ENCODE results near the gene PRSS53. TPM values are rescaled to one million over a fixed set of nuclear protein-coding genes. Genes with fewer than 3 reads are reported as not detected.

PRSS53 gene
- total RNA-seq, 2 experiments from 2014 or later: 3.4 to 5.3 TPM

DNA sequence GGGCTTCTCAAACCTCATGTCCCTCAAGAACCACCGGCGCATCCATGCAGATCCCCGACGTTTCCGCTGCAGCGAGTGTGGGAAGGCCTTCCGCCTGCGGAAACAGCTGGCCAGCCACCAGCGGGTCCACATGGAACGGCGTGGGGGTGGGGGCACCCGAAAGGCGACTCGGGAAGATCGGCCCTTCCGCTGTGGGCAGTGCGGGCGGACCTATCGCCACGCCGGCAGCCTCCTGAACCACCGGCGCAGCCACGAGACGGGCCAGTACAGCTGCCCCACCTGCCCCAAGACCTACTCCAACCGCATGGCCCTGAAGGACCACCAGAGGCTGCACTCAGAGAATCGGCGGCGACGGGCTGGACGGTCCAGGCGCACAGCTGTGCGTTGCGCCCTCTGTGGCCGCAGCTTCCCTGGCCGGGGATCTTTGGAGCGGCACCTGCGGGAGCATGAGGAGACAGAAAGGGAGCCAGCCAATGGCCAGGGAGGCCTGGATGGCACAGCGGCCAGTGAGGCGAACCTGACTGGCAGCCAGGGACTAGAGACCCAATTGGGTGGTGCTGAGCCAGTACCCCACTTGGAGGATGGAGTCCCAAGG, 8.6 kb downstream of the PRSS53 start:
- intact Hi-C loops (cut with micrococcal nuclease): no loop called here
- no peak for DNase-seq
- ChIA-PET POLR2A (interaction anchor here (1.0 kb wide), 1 partner anchor 14 kb away, joined by 3 read pairs; no protein-coding TSS in a partner anchor), CTCF (no interaction called here)
- Mint-ChIP-seq H3K4me1 (ENCODE audit: low read depth) (peaks cover 15% of the 10 kb centered on the region), H3K36me3 (peaks cover 26% of the 10 kb centered on the region), H3K4me3 (no peak overlapping the region), H3K27ac (no peak overlapping the region), H3K9me3 (no peaks in the 10 kb centered on the region), H3K27me3 (no peaks in the 10 kb centered on the region)

DNA sequence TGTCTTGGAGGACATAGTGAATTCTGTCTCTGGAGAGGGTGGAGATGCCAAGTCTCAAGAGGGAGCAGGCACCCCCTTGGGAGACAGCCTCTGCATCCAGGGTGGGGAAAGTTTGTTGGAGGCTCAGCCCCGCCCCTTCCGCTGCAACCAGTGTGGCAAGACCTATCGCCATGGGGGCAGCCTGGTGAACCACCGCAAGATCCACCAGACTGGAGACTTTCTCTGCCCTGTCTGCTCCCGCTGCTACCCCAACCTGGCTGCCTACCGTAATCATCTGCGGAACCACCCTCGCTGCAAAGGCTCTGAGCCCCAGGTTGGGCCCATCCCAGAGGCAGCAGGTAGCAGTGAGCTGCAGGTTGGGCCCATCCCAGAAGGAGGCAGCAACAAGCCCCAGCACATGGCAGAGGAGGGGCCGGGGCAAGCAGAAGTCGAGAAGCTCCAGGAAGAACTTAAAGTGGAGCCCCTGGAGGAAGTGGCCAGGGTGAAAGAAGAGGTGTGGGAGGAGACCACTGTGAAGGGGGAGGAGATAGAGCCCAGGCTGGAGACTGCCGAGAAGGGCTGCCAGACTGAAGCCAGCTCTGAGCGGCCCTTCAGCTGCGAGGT, 9.3 kb downstream of the PRSS53 start:
- peaks cover 26% of the 10 kb centered on the region for H3K36me3 Mint-ChIP-seq
- ChIA-PET POLR2A (interaction anchor here (1.0 kb wide), 1 partner anchor 15 kb away, joined by 3 read pairs; no protein-coding TSS in a partner anchor), CTCF (no interaction called here)
- DNase-seq: no peak
- no peak overlapping the region for H3K27ac Mint-ChIP-seq
- H3K4me1 Mint-ChIP-seq (ENCODE audit: low read depth): peaks cover 22% of the 10 kb centered on the region
- no peak overlapping the region for H3K4me3 Mint-ChIP-seq
- H3K27me3 Mint-ChIP-seq: no peaks in the 10 kb centered on the region
- intact Hi-C loops (cut with micrococcal nuclease): no loop called here
- H3K9me3 Mint-ChIP-seq: no peaks in the 10 kb centered on the region

- H3K36me3 Mint-ChIP-seq: peaks cover 26% of the 10 kb centered on the region
- POLR2A ChIA-PET: no interaction called here
- H3K4me3 Mint-ChIP-seq: no peak overlapping the region
- CTCF ChIA-PET: no interaction called here
- peak overlapping the region; percentile 13 for H3K27ac Mint-ChIP-seq
- no peak for DNase-seq
- peaks cover 22% of the 10 kb centered on the region for H3K4me1 Mint-ChIP-seq (ENCODE audit: low read depth)
- H3K9me3 Mint-ChIP-seq: no peaks in the 10 kb centered on the region
- intact Hi-C loops (cut with micrococcal nuclease): no loop called here
- no peaks in the 10 kb centered on the region for H3K27me3 Mint-ChIP-seq
Measured at GRCh38 chr16:31078597-31079341, 10.0 kb downstream of the PRSS53 start.

GRCh38 chr16:31077592-31078396, 10.9 kb downstream of the PRSS53 start:
- Mint-ChIP-seq H3K36me3 (peaks cover 23% of the 10 kb centered on the region), H3K9me3 (no peaks in the 10 kb centered on the region), H3K4me3 (no peak overlapping the region), H3K27ac (no peak overlapping the region), H3K4me1 (ENCODE audit: low read depth) (peaks cover 22% of the 10 kb centered on the region), H3K27me3 (no peaks in the 10 kb centered on the region)
- ChIA-PET POLR2A (no interaction called here), CTCF (no interaction called here)
- intact Hi-C loops (cut with micrococcal nuclease): no loop called here
- DNase-seq: no peak

DNA sequence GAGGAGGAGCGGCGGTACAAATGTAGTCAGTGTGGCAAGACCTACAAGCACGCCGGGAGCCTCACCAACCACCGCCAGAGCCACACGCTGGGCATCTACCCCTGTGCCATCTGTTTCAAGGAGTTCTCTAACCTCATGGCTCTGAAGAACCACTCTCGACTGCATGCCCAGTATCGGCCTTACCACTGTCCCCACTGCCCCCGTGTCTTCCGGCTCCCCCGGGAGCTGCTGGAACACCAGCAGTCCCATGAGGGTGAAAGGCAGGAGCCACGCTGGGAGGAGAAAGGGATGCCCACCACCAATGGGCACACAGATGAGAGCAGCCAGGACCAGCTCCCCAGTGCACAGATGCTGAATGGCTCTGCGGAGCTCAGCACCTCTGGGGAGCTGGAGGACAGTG, 11.7 kb downstream of the PRSS53 start:
- Mint-ChIP-seq H3K9me3 (no peaks in the 10 kb centered on the region), H3K4me3 (no peak overlapping the region), H3K36me3 (peaks cover 22% of the 10 kb centered on the region), H3K27ac (no peak overlapping the region), H3K27me3 (no peaks in the 10 kb centered on the region), H3K4me1 (ENCODE audit: low read depth) (peaks cover 25% of the 10 kb centered on the region)
- no peak for DNase-seq
- ChIA-PET CTCF (no interaction called here), POLR2A (no interaction called here)
- intact Hi-C loops (cut with micrococcal nuclease): no loop called here

DNA sequence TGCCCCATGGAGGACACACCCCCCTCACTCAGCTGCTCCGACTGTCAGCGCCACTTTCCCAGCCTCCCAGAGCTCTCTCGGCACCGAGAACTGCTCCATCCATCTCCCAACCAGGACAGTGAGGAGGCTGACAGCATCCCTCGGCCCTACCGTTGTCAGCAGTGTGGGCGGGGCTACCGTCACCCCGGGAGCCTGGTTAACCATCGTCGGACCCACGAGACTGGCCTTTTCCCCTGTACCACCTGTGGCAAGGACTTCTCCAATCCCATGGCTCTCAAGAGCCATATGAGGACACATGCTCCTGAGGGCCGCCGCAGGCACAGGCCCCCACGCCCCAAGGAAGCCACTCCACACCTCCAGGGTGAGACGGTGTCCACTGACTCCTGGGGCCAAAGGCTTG, 12.4 kb downstream of the PRSS53 start:
- H3K27ac Mint-ChIP-seq: no peak overlapping the region
- peaks cover 31% of the 10 kb centered on the region for H3K4me1 Mint-ChIP-seq (ENCODE audit: low read depth)
- POLR2A ChIA-PET: no interaction called here
- H3K27me3 Mint-ChIP-seq: no peaks in the 10 kb centered on the region
- DNase-seq: no peak
- no peak overlapping the region for H3K4me3 Mint-ChIP-seq
- no peaks in the 10 kb centered on the region for H3K9me3 Mint-ChIP-seq
- peaks cover 22% of the 10 kb centered on the region for H3K36me3 Mint-ChIP-seq
- CTCF ChIA-PET: interaction anchor here (0.8 kb wide), 1 partner anchor 66 kb away, joined by 3 read pairs; no protein-coding TSS in a partner anchor
- intact Hi-C loops (cut with micrococcal nuclease): no loop called here

GRCh38 chr16:31074814-31075183, 13.9 kb downstream of the PRSS53 start:
- H3K27me3 Mint-ChIP-seq: no peaks in the 10 kb centered on the region
- H3K36me3 Mint-ChIP-seq: peaks cover 17% of the 10 kb centered on the region
- H3K4me3 Mint-ChIP-seq: peak overlapping the region; percentile 89
- intact Hi-C loops (cut with micrococcal nuclease): loop anchor here (1.0 to 2.0 kb wide), 10 partner anchors 20 to 794 kb away; partner anchors contain the start of genes ARMC5, FUS, KAT8 and SETD1A
- POLR2A ChIA-PET: interaction anchor here (0.6 to 2.4 kb wide), 10 partner anchors 10 to 117 kb away, joined by 3 to 23 read pairs (median 6); partner anchors contain the start of genes FUS, KAT8, SETD1A and STX4
- H3K27ac Mint-ChIP-seq: peak overlapping the region; percentile 92
- no peak for DNase-seq
- H3K4me1 Mint-ChIP-seq (ENCODE audit: low read depth): peaks cover 27% of the 10 kb centered on the region
- CTCF ChIA-PET: interaction anchor here (1.9 to 2.4 kb wide), 2 partner anchors 68 to 121 kb away, joined by 9 to 22 read pairs; no protein-coding TSS in a partner anchor
- no peaks in the 10 kb centered on the region for H3K9me3 Mint-ChIP-seq

DNA sequence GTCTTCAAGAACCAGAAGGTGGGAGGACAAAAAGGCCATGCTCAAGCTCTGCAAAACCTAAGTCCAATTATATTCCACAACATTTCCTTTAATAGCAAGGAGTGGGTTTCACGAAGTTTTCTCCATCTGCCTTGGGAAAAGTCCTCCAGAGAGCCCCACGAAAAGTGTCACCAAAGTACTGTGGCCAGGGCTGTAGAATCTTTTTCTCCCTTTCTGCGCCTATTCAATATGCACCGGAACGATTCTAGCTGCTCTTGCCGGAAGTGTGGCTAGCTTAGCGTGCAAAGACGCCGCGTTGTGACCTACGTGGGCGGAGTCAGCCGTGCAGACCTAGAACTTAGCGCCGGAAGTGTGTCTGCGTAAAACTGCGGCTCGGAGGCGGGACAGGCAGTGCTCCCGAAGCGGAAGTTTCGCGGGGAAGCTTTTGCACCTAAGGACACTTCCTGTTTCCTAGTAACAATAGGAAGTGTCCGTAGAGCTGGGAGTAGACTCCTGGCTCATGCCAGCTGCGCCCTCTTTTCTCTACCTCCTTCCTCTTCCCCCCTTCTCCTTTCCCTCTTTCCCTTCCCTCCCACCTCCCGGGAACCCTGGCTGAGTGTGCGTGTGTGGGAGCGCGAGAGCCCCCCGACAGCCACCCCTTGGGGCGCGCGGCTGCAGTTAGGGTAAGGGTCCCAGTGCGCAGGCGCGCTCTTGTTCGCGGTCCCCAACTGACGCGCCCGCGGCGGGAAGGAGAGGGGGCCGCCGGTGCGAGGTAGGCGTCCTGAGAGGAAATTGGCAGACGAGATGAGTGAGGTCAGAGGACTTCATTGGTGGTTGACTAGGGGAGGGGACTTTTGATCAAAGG, 14.6 kb downstream of the PRSS53 start, which contains the start of the genes ZNF646 and ZNF668:
Gene ZNF646 (plus strand): TSS at position 453 of the 844 bp plus-strand sequence. CDS start 1,903 bp downstream, outside the sequence.
Gene ZNF668 (minus strand): TSS at position 271 of the 844 bp plus-strand sequence. CDS start 9,781 bp downstream, outside the sequence.
- Mint-ChIP-seq H3K27me3 (no peaks in the 10 kb centered on the region), H3K4me3 (peak within 1 kb of the TSS; percentile 98), H3K27ac (peak within 1 kb of the TSS; percentile 97), H3K36me3 (peaks cover 14% of the 10 kb centered on the region), H3K4me1 (ENCODE audit: low read depth) (peaks cover 30% of the 10 kb centered on the region), H3K9me3 (no peaks in the 10 kb centered on the region)
- POLR2A ChIA-PET: interaction anchor here (0.6 to 2.4 kb wide), 15 partner anchors 10 to 796 kb away, joined by 3 to 23 read pairs (median 5); partner anchors contain the start of genes ARMC5, FUS, KAT8 and SETD1A
- intact Hi-C loops (cut with micrococcal nuclease): loop anchor here (1.0 to 2.0 kb wide), 10 partner anchors 20 to 795 kb away; partner anchors contain the start of genes ARMC5, FUS, KAT8 and SETD1A
- CTCF ChIA-PET: interaction anchor here (0.6 to 3.4 kb wide), 6 partner anchors 24 to 140 kb away, joined by 3 to 22 read pairs (median 7); partner anchors contain the start of genes HSD3B7 and KAT8
- DNase-seq: peak; percentile 99

- Mint-ChIP-seq H3K36me3 (peaks cover 6% of the 10 kb centered on the region), H3K4me1 (ENCODE audit: low read depth) (peaks cover 34% of the 10 kb centered on the region), H3K27ac (peak overlapping the region; percentile 97), H3K9me3 (no peaks in the 10 kb centered on the region), H3K4me3 (peak overlapping the region; percentile 98), H3K27me3 (no peaks in the 10 kb centered on the region)
- ChIA-PET CTCF (interaction anchor here (0.6 to 3.4 kb wide), 7 partner anchors 19 to 139 kb away, joined by 3 to 22 read pairs (median 5); partner anchors contain the start of genes HSD3B7 and KAT8), POLR2A (interaction anchor here (0.6 to 2.4 kb wide), 13 partner anchors 9 to 796 kb away, joined by 3 to 23 read pairs (median 5); partner anchors contain the start of genes ARMC5, FUS, KAT8 and SETD1A)
- peak; percentile 93 for DNase-seq
- intact Hi-C loops (cut with micrococcal nuclease): no loop called here
Measured at GRCh38 chr16:31073142-31073969, 15.4 kb downstream of the PRSS53 start.
